ENCODE data around the gene RFNG. TPM values are rescaled to one million over a fixed set of nuclear protein-coding genes. Genes with fewer than 3 reads are reported as not detected.
A peak's percentile ranks its signal among the peaks of the same experiment; 100 is the strongest.

The RFNG gene
- total and polyA plus RNA-seq, 2 donors from 2014 or later, result 29.8 to 47.3 TPM

DNA sequence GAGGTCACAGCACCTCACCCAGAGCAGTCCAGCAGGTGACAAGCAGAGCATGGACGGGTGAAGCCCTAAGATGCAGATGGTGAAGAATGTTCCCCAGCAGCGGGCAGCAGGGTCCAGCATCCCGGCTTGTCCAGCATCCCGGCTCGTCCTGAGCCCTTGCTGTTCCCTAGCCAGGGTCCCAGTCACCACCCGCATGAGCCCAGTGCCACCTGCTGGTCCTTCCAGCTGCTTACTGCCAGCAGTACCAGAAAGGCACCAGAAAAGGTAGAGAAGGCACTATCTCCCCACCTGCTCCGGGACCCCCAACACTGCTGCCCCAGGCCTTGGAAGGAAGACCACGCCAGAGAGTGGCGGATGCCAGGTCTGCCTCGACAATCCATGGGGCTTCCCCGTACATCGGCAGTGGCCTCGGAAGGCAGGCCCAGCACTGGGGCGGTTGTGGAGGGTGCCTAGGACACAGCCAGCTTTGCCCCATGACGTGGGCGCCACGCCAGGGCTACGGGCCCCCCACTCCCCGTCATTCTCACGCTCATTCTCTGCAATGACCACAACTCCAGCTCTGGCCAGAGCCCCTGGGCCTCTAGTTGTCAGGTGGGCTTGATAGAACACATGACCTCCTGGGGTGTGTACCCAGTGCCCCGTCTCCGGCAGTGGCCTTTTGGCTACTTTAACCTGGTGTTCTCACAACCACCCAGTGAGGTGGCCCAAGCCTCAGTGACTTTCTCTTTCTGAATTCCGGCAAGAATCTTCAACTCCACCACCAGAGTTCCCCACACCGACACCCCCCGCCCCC, 30.3 kb downstream of the RFNG start:
- H3K4me3 ChIP-seq (ENCODE audit: low read length in 3 of 3), result peak overlapping the region in 1 of 3 donors; percentile 70
- TF ChIP-seq, protein P1, sequence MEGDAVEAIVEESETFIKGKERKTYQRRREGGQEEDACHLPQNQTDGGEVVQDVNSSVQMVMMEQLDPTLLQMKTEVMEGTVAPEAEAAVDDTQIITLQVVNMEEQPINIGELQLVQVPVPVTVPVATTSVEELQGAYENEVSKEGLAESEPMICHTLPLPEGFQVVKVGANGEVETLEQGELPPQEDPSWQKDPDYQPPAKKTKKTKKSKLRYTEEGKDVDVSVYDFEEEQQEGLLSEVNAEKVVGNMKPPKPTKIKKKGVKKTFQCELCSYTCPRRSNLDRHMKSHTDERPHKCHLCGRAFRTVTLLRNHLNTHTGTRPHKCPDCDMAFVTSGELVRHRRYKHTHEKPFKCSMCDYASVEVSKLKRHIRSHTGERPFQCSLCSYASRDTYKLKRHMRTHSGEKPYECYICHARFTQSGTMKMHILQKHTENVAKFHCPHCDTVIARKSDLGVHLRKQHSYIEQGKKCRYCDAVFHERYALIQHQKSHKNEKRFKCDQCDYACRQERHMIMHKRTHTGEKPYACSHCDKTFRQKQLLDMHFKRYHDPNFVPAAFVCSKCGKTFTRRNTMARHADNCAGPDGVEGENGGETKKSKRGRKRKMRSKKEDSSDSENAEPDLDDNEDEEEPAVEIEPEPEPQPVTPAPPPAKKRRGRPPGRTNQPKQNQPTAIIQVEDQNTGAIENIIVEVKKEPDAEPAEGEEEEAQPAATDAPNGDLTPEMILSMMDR (IDR thresholded peaks at IDR 0.05; ENCODE audit: borderline replicate concordance, extremely low read depth, insufficient read depth), result peak; percentile 80
- FAIRE-seq (no peak), DNase-seq (peak in 3 of 5 donors; percentile 87 to 89 (median 88))
- intact Hi-C loops (cut with DNase I), result no loop called here
- H3K27me3 ChIP-seq (ENCODE audit: control insufficient read depth, insufficient read depth, low read length), result no peaks in the 10 kb centered on the region
- peak overlapping the region in 1 of 3 donors; percentile 71 for H3K9ac ChIP-seq (ENCODE audit: low read length in 3 of 3)
- H3K4me1 ChIP-seq (ENCODE audit: control insufficient read depth in 2 of 3, insufficient read depth in 2 of 3, low read depth in 1 of 3, low read length in 3 of 3), result peaks cover 0 to 24% (median 6%) of the 10 kb centered on the region in 3 donors
- no peak overlapping the region for H3K27ac ChIP-seq (ENCODE audit: low read depth in 2 of 2, low read length in 2 of 2)
- no peaks in the 10 kb centered on the region for H3K9me3 ChIP-seq (ENCODE audit: control insufficient read depth in 2 of 3, insufficient read depth in 1 of 3, low read length in 3 of 3)
- no peaks in the 10 kb centered on the region for H3K36me3 ChIP-seq (ENCODE audit: control insufficient read depth in 2 of 3, insufficient read depth in 3 of 3, low read length in 3 of 3)

DNA sequence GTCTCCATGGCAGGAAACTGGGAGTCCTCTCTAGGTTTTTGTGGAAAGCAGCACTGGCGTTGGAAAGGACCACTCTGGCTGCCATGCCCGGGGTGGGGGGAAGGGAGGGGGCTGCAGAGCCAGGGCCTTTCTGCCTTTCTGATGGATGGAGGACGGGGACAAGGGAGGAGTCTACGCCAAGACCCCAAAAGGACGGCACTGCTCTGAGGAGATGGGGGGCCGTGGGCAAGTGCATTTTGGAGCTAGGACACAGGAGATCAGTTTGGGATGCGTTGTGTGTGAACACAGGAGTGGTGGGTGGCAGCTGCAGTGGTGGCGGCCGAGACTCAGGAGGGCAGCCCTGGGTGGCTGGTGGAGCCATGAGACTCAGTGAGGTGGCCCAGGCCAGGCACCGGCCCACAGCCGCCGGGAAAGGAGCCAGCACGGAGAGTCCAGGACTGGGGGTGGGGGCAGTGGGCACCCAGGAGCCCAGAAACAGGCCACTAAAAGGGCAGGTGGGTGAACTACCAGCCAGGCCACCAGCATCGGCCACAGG, 31.0 kb downstream of the RFNG start:
- Histone ChIP-seq H3K4me3 (ENCODE audit: low read length in 3 of 3) (no peak overlapping the region), H3K9me3 (ENCODE audit: control insufficient read depth in 2 of 3, insufficient read depth in 1 of 3, low read length in 3 of 3) (no peaks in the 10 kb centered on the region), H3K36me3 (ENCODE audit: control insufficient read depth in 2 of 3, insufficient read depth in 3 of 3, low read length in 3 of 3) (no peaks in the 10 kb centered on the region), H3K27me3 (ENCODE audit: control insufficient read depth, insufficient read depth, low read length) (no peaks in the 10 kb centered on the region), H3K9ac (ENCODE audit: low read length in 3 of 3) (no peak overlapping the region), H3K4me1 (ENCODE audit: control insufficient read depth in 2 of 3, insufficient read depth in 2 of 3, low read depth in 1 of 3, low read length in 3 of 3) (peaks cover 0 to 22% (median 6%) of the 10 kb centered on the region in 3 donors), H3K27ac (ENCODE audit: low read depth in 2 of 2, low read length in 2 of 2) (no peak overlapping the region)
- FAIRE-seq (no peak), DNase-seq (no peak)
- intact Hi-C loops (cut with DNase I), result no loop called here
- TF ChIP-seq, protein P1 (IDR thresholded peaks at IDR 0.05; ENCODE audit: borderline replicate concordance, extremely low read depth, insufficient read depth), result no peak

DNA sequence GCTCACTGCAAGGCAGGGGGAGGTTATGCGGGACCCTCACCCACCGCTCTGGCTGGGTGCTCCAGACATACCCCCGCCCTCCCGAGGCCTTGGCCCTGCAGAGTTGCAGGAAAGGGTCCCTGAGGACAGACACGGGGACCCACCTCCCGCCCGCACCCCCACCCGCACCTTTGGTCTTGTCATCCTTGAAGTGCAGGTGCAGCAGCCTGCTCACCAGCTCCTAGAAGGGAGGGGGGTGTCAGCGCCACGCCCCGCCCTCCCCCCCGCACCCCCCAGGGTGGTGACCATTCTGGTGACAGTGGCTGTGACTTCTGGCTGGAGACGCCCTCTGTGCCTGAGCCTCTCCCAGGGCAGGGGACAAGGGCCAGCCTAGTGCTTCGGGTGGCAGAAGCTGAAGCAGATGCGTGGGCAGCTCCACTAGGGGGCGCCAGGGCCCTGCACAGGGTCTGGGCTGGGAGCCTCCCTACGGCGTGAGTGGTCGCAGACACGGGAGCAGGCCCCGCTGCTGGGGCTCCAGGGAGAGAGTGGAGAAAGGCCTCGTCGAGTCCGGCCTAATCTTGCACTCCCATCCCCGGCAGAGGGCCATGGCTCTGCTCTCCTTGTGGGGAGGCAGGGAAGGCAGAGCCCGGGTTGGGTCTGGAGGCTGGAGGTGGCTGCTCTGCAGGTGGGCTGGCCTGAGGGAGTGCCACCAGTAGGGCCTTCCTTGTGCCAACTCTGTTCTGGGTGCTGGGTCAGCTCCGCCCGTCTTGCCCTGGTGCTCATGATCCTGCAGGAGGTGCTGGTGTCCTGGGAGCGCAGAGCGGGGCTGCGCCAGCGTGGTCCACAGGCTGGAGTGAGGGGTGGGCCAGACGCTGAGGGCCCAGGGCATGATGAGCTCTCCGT, 31.7 kb downstream of the RFNG start:
- intact Hi-C loops (cut with DNase I), result loop anchor here (10.0 kb wide), 1 partner anchor 55 kb away; the partner anchor contains the start of gene NOTUM
- H3K36me3 ChIP-seq (ENCODE audit: control insufficient read depth in 2 of 3, insufficient read depth in 3 of 3, low read length in 3 of 3), result no peaks in the 10 kb centered on the region
- TF ChIP-seq, protein P1 (IDR thresholded peaks at IDR 0.05; ENCODE audit: borderline replicate concordance, extremely low read depth, insufficient read depth), result peak; percentile 46
- no peak overlapping the region for H3K9ac ChIP-seq (ENCODE audit: low read length in 3 of 3)
- peaks cover 0 to 22% (median 6%) of the 10 kb centered on the region in 3 donors for H3K4me1 ChIP-seq (ENCODE audit: control insufficient read depth in 2 of 3, insufficient read depth in 2 of 3, low read depth in 1 of 3, low read length in 3 of 3)
- no peak overlapping the region for H3K27ac ChIP-seq (ENCODE audit: low read depth in 2 of 2, low read length in 2 of 2)
- H3K27me3 ChIP-seq (ENCODE audit: control insufficient read depth, insufficient read depth, low read length), result no peaks in the 10 kb centered on the region
- no peak overlapping the region for H3K4me3 ChIP-seq (ENCODE audit: low read length in 3 of 3)
- no peaks in the 10 kb centered on the region for H3K9me3 ChIP-seq (ENCODE audit: control insufficient read depth in 2 of 3, insufficient read depth in 1 of 3, low read length in 3 of 3)
- no peak for FAIRE-seq
- peak in 3 of 5 donors; percentile 51 to 84 (median 55) for DNase-seq
